ENCODE measurements around the gene TEX29. TPM values are rescaled to one million over a fixed set of nuclear protein-coding genes. Genes with fewer than 3 reads are reported as not detected.

The TEX29 gene
- total RNA-seq, 1 donor from 2014 or later: not detected

DNA sequence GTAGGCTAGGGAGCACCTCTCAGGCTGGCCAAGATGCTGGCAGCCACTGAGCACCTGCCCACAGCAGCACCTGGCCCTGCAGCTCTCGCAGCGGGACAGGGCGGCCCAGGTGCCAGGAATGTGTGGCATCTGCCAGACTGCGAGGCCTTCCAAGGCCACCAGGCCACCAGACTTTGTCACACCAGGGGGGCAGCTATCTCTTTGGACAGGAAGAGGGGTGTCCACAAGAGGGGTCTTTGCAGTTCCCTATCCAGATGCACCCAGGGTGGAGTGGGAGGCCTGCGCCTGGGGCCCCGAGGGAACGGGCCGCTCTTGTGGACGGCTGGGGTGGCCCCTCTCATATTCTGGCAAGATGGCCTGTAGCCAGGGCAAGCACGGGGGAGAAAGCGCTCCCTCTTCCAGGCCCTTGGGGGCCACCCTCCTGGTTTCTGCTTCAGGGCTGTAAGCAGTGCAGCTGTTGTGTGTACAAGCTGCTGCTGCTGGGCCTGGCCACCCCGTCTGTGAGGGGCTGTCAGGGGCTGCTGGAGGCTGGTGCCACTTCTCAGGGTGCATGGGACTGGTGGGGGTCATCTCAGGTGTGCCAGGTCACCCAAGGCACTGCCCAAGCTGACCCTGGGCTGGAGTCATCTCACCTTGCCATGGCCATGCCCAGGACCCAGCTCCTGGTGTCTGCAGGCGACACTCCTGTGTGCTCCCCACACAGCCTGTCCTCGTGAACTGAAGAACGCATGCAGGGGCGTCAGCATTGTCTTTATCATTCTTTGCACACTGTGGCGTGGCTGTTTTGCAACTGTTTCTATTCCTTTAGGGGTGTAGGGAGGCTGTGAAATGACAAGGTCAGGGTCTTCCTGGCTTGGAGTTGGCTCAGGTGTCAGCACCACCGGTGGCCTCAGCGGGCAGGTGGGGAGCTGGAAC, 1.8 kb downstream of the TEX29 start:
- DNase-seq (ENCODE audit: low read depth): no peak

DNA sequence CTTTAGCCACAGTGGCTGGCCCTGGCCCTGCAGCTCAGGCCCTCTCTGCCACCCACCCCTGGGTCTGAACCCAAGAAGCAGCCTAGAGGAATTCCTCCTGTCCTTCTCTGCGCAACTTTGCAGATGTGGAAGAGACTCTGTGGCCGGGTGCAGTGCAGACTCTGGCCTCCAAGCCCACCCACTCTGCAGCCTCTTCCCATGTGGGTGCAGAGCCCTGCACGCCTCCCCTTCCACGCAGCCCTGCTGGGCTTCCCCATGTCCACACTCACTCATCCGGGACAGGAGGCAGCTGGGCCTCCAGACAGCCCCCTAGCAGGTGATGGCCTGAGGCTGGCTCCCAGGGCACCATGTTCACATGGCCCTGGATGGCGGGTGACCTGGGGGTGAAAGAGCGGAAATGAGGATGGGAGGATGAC, 2.5 kb downstream of the TEX29 start:
- DNase-seq (ENCODE audit: low read depth): no peak

DNA sequence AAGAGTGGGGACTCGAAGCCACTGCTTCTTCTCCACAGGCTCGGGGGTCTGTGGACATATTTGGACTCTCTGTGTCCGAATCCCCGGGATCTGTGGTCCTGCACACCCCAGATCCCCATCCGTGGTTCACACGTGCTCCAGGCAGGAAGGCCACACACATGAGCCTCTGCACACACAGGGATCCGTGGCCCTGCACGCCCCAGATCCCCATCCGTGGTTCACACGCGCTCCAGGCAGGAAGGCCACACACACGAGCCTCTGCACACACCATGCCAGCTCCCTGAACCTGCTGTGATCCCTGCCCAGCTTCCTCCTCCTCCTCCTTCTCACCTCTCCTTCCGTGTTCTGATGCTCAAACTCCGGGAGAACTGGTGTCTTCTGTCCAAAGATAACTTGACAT, 3.1 kb downstream of the TEX29 start:
- no peak for DNase-seq (ENCODE audit: low read depth)

DNA sequence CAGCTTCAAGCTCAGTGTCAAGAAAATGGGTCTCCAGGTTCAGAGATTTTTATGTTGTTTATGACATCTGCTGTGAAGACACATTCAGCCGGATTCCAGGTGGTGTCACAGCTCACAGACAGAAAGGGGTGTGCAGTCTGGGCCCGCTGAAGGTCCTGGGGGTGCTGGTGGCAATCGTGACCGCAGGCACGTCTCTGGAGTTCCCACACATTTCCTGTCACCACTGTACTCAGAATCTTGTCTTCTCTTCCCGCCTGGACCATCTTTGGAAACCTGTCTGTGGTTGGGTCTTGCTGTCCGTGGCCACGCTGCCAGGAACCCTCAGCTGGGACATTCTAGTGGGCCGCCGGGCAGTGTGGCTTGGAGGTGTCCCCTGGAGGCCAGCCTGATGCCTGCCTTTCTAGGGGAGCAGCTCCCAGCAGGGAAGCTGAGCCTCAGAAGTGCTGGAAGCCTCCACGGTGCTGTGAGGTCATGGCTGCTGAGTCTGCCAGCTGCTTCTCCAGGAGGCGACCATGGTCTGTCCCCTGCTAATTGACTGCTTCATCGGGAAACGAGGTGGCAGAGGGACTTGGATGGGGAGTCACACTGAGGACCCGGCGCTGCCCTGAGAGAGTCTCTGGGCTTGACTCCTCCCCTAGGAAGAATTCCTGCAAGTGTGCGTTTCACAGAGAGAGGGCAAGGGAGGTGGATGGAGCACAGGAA, 3.7 kb downstream of the TEX29 start:
- DNase-seq (ENCODE audit: low read depth): peak; percentile 32

DNA sequence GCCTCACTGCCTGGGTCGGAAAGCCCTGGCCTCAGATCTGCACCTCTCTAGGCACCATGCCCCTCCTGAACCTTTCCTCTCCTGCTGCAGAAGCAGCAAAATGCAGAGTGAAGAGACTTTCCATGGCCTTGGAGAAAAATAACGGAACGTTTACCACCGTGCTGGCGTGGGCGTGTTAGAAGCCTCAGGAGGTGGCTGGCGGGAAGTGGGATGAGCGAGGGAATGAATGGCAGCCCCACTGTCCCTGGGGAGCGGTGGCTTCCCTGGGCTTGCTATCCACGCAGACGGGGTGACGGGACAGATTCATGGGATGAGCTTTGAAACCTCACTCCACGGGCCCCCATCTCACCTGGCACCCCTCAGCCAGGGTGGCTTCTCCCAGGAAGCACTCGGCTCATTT, 4.3 kb downstream of the TEX29 start:
- no peak for DNase-seq (ENCODE audit: low read depth)

DNA sequence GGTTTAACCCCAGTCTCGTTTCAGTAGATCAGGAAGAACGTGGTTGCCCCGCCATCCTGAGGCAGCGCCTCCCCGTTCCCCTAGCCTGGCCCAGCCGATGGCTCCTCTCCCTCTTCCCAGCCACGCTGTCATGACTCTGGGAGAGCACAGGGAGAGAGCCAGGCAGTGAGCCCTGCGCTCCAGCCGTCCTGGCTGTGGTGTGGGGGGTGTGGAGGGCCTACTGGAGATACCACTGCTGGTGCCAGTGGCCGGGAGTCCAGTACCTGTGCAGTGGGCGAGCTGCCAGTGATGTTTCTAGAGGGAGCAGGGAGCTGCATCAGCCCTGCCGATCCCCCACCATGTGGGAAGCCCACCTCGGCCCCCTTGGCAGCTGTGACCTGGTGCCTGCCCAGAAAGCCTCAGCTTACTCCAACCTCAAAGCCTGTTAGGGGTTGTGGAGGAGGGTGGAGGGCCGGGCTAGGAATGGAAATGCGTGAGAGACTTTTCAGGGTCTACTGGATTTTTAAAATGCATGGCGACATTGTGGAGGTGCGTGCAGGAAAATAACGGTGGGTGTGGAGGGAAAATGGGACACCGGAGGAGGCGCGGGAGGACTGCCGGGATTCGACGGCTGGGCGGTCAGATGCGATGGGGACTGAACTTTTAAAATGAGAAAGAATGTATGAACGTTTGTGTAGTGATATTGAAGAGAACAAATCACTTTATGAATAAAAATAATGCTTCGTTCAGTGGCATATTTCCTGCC, 4.9 kb downstream of the TEX29 start:
- DNase-seq (ENCODE audit: low read depth): no peak

DNA sequence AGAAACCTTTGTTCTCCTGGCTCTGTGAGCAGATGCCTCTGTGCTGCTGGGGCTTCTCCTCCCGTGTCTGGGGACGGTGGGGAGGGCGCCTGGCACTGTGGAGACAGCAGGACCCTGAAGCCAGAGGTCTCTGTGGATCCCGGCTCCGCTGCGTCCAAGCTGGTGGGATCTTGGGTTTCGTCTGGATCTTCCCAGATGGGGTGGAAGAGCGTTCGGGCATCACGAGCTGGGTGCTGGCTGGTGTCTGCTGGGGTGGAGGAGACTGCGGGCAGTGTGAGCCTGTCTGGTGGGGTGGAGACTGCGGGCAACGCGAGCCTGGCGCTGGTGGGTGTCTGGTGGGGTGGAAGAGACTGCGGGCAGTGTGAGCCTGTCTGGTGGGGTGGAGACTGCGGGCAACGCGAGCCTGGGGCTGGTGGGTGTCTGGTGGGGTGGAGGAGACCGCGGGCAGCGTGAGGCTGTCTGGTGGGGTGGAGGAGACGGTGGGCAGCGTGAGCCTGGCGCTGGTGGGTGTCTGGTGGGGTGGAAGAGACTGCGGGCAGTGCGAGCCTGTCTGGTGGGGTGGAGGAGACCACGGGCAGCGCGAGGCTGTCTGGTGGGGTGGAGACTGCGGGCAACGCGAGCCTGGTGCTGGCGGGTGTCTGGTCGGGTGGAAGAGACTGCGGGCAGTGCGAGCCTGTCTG, 5.6 kb downstream of the TEX29 start:
- DNase-seq (ENCODE audit: low read depth): no peak

DNA sequence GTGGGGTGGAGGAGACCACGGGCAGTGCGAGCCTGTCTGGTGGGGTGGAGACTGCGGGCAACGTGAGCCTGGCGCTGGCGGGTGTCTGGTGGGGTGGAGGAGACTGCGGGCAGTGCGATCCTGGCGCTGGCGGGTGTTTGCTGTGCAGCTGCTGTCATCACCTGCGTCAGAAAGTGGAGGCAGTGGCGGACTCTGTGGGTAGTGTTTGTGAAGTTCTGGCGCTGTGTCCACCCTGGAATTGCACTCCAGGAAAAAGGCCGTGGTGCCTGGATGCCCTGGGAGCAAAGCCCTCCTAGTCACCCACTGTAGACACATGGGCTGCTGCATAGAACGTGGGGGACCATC, 6.2 kb downstream of the TEX29 start:
- no peak for DNase-seq (ENCODE audit: low read depth)

DNA sequence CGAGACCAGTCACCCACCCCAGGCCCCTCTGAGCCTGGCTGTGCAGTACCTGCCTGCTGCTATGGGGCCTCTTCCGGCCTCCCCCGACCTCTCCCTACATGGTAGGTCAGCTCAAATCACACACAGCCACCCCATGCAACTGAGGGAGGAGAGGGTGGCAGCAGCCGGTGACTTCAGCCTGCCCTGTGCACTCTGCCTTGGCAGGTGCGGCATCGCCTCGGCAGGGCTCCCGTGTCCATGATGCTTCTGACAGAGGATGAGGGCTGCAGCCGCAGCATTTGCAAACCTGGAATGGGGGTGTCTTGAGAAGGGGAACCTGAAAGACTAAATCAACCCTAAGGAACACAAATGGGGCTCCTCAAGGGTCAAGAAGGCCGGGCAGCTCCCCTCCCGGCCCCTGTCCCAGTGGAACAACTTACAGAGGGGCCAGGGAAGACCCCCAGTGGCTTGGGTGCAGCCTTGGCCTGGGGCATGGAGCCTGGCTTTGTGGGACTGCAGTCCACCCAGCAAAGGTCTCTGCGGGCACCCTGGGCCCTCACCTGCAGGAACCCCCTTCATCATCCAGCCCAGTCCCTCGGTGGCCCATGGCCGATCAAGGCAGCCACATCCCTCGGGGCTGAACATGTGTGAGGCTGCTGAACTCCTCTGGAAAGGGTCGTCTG, 6.7 kb downstream of the TEX29 start:
- DNase-seq (ENCODE audit: low read depth): no peak

DNA sequence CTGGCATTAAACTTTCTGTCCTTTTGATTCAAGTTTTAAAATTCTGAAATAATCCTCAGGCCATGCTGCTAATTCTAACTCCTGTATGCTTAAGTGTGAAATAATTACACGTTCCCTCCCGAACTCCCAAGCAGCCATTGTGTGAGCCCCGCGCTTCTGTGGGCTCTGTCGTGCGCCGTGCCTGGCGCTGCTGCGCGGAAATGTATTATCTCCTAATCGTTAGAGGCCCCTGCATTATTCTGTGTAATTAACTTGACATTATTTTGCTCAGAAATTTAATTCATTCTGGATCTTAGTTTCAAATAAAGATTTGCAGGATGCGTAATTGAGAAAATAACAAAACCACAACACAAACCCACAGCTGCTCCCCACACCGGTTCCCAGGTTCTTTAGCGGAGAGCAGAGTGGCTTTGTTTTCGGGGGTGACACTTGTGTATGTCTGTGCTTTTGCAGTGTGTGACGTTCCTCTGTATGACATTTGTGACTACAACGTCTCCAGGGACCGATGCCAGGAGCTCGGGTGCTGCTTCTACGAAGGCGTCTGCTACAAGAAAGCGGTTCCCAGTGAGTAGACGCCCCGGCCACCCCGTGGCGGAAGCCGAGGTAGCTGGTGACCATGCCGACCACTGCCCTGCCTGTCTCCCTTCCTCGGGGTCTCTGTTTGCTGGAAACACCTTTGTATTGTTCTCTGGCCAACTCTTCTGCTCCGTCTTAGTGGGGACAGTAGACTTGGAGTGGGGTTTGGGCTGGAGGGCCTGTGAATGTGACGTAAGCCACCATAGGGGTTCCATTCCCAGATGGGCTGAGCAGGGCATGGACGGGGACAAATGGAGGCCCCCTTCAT, 7.5 kb downstream of the TEX29 start:
- no peak for DNase-seq (ENCODE audit: low read depth)

DNA sequence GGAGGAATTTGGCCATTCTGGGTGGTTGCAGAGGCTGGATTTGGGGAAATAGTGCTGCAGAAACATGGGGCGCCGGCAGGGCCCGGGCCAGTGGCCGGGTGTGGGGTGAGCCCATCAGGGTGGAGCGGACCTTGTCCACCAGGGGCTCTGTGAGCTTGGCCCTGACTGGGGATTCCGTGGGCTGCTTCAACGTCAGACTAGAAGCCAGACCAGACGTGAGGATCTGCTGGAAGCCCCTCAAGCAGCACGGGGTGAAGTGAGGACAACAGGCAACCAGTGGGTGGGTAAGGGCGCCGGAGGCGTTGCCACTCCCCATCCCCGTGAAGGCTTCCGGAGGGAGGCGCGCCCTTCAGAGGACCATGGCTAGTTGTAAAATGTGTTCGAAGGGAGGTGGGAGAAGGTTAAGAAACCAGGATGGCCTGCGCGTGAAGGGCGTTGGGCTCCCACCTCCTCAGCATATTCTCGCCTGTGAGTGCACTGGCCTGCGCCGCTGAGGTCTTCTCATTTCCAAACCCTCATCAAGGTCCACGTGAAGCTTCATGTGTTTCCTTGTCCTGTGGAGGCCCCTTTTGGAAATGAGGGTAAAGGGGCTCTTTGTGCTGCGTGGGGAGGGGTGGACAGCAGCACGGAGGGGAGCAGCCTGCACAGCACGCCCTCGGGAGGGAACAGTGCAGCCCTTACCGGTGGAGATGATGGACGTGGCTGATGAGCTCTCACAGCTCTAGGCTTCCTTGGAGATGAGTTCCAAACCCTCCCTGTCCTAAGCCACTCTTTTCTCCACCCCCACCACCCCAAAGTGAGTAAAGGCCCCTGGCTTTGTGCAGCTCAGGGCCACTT, 8.3 kb downstream of the TEX29 start:
- no peak for DNase-seq (ENCODE audit: low read depth)

DNA sequence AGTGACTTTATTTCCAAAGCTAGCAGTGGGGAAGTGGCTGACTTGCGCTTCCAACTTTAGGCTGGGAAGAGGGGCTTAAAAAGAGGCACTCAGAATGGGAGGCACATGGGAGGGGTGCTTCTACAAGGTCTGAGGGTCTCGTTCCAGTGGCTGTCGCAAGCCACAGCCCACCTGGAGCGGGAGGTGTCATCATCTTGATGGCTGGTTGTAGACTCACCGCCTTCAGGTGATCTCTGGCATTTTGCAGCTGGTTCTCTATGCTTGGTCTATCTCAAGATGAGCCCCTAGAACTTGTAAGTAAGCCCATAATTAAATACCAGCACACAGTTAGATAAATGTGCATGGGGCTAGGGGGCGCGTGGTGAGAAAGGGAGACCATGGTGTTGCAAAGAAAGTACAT, 9.2 kb downstream of the TEX29 start:
- DNase-seq (ENCODE audit: low read depth): no peak

DNA sequence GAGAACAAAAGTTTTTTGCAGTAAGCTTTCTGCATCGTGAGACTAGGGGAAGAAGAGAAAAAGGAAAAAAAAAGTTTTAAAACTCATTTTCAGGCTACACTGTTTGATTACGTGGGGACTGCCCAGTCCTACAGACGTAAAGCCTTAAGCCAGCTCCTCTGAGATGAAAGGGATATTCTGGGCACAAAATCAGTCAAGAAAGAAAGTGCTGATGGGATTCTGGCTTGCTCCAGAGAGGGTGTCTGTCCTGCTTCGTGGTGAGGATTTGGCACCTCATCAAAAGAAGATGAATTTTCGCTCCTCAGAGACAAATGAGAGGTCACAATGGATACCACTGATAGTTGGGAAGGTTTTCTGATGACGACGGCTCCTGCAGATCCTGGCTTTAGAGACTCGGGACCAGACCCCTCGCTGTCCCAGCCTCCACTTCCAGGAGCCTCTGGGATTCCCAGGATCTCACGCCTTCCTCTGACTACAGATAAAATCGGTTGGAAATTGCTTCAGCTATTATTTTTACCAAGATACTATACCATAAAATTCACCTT, 9.7 kb downstream of the TEX29 start:
- DNase-seq (ENCODE audit: low read depth): no peak

DNA sequence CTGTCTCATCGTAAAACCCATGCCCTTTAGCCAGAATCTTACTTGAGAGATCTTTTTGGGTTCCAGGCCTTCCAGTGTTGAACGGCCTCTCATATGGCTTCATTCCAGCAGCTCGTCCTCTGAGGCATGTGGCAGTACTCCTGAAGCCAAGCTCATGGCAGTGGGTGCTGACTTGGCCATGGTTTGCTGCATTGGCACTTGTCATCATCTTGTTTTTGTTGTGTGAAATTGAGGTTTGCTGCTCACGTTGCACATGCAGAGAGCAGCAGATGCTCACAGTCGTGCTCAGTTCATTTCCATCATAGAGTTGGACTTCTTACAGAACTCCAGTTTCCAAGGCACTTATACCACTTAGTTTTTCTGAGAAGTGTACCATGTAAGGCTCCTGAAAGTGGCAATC, 14.9 kb downstream of the TEX29 start:
- DNase-seq (ENCODE audit: low read depth): no peak

DNA sequence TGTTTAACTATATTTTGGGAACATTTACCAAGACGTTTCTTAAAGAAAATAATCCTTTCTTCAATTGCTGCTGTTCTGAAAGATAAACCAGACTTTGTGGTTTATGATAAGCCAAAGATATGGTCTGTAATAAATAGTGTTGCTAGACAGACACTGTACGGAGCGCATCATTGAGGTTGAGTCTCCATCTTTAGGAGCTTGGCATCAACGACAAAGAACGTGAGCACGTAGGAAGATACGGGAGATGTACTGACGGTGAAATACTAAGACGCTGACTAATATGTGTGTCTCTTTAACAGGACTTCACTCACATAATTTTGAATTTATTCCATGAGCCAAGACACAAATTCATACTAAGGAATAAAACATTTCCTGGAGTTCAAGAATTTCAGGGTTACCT, 16.2 kb downstream of the TEX29 start:
- no peak for DNase-seq (ENCODE audit: low read depth)

DNA sequence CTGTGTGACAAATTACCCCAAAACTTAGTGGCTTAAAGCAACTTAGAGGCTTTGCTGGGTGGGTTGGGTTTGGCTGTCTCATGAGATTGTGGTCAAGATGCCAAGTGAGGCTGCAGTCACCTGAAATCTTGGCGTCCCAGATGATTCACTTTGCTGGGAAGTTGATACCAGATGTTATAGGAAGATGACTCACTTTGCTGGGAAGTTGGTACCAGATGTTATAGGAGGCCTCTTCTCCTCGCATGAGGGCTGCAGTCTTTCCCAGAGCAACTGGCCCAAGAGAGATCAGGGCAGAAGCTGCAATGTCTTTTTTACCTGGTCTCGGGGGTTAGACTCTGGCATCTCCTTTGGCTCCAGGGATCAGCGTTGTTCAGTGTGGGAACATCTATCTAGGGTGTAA, 16.8 kb downstream of the TEX29 start:
- peak; percentile 45 for DNase-seq (ENCODE audit: low read depth)

DNA sequence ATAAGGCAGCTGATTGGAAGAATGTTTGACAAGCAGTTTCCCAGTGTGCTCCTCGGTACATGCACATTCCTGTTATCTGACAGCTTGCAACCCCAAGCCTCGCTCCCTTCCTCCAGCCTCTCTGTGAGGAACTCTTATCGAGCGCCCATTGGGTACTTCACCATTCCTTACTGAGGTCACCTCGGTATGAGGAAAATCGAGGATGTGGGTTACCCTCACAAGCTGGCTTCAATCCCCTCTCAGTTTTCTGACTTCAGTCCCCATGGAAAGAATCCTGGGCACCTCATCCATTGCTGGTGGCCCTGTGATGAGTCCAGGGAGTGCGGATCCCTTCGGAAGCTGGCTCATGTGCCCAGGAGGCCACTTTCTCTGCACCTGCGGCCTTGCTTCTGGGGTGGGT, 17.3 kb downstream of the TEX29 start:
- no peak for DNase-seq (ENCODE audit: low read depth)

DNA sequence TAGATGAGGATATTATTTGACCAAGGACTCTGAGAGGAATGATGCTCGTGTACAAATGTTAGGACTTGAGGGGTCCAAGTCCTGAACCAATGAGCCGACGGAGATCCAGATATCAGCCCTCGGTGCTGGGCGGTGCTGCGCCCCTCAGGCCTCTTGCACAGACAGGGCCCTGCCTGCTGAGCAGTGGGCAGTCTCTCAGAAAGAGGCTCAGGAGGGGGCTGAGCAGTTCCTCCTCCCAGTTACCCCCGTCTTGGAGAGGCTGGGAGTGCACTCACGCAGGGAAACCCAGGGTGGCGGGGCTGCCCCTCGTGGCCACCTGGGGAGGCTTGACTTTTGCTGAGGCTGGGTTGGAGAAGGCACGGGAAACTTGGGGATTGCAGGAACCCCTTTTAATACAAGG, 18.4 kb downstream of the TEX29 start:
- no peak for DNase-seq (ENCODE audit: low read depth)

Measured in myocyte (in vitro differentiated cells).